GM12801 (cell line): Measurements from ENCODE around the gene TELO2.

Source experiments
- CTCF ChIP-seq: IDR thresholded peaks from one replicate; pipeline ENCODE4 v1.5.1; 2011; ENCODE audit warnings: control low read depth; ENCODE audit not compliant: insufficient read length; ENCODE audit errors: extremely low read depth

Gene TELO2

GRCh38 chr16:1494129-1494640 lies 1.0 kb downstream of the TELO2 start:
- TF ChIP-seq CTCF, result no peak

- TF ChIP-seq CTCF, result no peak
These were observed 1.6 kb downstream of the TELO2 start for GRCh38 chr16:1494711-1495110.

- no peak for TF ChIP-seq CTCF
These were observed 2.2 kb downstream of the TELO2 start for GRCh38 chr16:1495211-1495888.

- TF ChIP-seq CTCF, result no peak
These were observed 2.7 kb downstream of the TELO2 start for GRCh38 chr16:1495889-1496262.

GRCh38 chr16:1496464-1496863 lies 3.3 kb downstream of the TELO2 start:
- TF ChIP-seq CTCF, result no peak

GRCh38 chr16:1497014-1497598 lies 3.9 kb downstream of the TELO2 start:
- TF ChIP-seq CTCF, result no peak

- TF ChIP-seq CTCF, result no peak
These were observed 5.9 kb downstream of the TELO2 start for GRCh38 chr16:1498899-1499676.
